Muscle of leg (tissue), 11 donors: Measurements from ENCODE around the gene SERPINB6. TPM values are rescaled to one million over a fixed set of nuclear protein-coding genes. Genes with fewer than 3 reads are reported as not detected.

Experiments
- DNase-seq: peaks from one replicate; pipeline ENCODE4 v3.0.0; 2013
- H3K27ac ChIP-seq: one replicate; pipeline ENCODE4 v1.5.1; 2013; ENCODE audit warnings: mild to moderate bottlenecking, low read length, control low read depth
- H3K27me3 ChIP-seq: one replicate; pipeline ENCODE4 v1.6.1; 2013; ENCODE audit warnings: low read length; ENCODE audit not compliant: control insufficient read depth, insufficient read depth
- H3K36me3 ChIP-seq: one replicate; pipeline ENCODE4 v1.6.1; 2013; ENCODE audit warnings: low read length; ENCODE audit not compliant: control insufficient read depth, insufficient read depth
- H3K4me1 ChIP-seq: one replicate; pipeline ENCODE4 v1.6.1; 2013; ENCODE audit warnings: low read length; ENCODE audit not compliant: control insufficient read depth, insufficient read depth
- H3K4me3 ChIP-seq: one replicate; pipeline ENCODE4 v1.5.1; 2013; ENCODE audit warnings: low read length, control low read depth
- H3K9me3 ChIP-seq: replicated peaks from 2 replicates; pipeline ENCODE4 v1.6.1; 2013; ENCODE audit warnings: low read depth, low read length; ENCODE audit not compliant: control insufficient read depth
- WGBS: methylation state at CpG from one replicate; pipeline ENCODE4 v1.1.5; 2013; ENCODE audit warnings: missing lambda C conversion rate; ENCODE audit not compliant: insufficient coverage; 5-methylcytosine and 5-hydroxymethylcytosine counted together
- polyA plus RNA-seq, 8 donors: library from polyadenylated mRNA; unstranded; fragments of 120-200 nt; gene quantifications; one replicate each; pipeline versions ENCODE4 v1.2.1 to v1.2.3, GENCODE V29; 2013; ENCODE audit warnings: inconsistent platforms in 1 of 8, low replicate concordance in 1 of 8; ENCODE audit not compliant: insufficient read length in 8 of 8, insufficient read depth in 1 of 8
- total RNA-seq: library from RNA; stranded (reverse); fragments of 120-200 nt; gene quantifications from one replicate; pipeline ENCODE4 v1.2.4, GENCODE V29; 2013

The SERPINB6 gene
- total and polyA plus RNA-seq, 9 donors: 55.3 to 101 (median 87.6) TPM

DNA sequence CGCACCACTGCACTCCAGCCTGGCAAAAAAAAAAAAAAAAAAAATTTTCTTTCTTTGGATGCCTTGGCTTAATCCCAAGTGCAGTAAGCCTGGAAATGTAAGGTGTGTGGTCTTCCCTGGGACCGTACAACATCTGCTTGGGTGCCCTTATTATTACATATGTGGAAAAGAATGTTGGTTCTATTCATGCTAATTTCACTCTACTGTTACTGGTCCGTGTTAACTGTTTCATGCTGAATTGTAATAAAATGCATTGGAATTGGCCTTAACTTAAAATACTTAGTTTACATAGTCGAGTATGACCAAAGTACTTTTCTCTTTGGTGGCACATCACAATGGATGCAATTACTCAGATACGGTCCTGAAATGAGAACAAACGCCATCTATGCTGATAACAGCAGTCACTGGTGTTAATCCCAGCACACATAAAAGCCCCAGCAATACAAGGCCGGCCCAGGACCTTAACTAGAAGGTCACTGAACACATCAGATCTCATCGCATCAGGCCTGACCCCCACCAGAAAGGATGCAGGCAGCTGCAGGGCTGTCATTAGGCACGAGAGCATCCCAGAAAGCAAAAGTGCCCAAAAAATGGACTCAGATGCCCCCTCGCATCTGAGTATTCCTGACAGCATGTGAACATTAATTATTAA, 1.2 kb downstream of the SERPINB6 start:
- H3K9me3 ChIP-seq: no peaks in the 10 kb centered on the region
- H3K27me3 ChIP-seq: no peaks in the 10 kb centered on the region
- peak overlapping the region; percentile 86 for H3K27ac ChIP-seq
- H3K4me3 ChIP-seq: peak overlapping the region; percentile 50
- H3K4me1 ChIP-seq: peaks cover 9% of the 10 kb centered on the region
- peak; percentile 37 for DNase-seq
- H3K36me3 ChIP-seq: no peaks in the 10 kb centered on the region
- whole genome bisulfite sequencing: 25% methylated on average over 4 of the region's 10 CpGs

DNA sequence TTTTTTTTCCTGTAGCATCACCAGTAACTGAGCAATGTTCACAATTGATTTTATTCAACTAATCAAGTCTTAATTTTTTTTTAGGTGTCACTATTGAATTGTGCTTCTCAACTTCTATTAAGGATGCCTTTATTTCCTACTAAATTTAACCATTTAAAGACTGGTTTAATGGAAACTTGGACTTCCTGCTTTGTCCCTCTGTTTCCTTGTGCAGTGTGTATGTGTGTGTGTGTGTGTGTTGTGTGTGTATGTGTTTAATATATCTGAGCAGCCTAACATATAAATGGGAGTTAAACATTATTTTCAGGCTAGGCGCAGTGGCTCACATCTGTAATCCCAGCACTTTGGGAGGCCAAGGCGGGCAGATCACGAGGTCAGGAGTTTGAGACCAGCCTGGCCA, 1.8 kb downstream of the SERPINB6 start:
- no peak overlapping the region for H3K4me3 ChIP-seq
- WGBS: no CpG with 5 or more reads among the region's 3 CpGs
- H3K4me1 ChIP-seq: peaks cover 9% of the 10 kb centered on the region
- H3K9me3 ChIP-seq: no peaks in the 10 kb centered on the region
- DNase-seq: peak; percentile 31
- H3K27ac ChIP-seq: no peak overlapping the region
- H3K27me3 ChIP-seq: no peaks in the 10 kb centered on the region
- H3K36me3 ChIP-seq: no peaks in the 10 kb centered on the region

DNA sequence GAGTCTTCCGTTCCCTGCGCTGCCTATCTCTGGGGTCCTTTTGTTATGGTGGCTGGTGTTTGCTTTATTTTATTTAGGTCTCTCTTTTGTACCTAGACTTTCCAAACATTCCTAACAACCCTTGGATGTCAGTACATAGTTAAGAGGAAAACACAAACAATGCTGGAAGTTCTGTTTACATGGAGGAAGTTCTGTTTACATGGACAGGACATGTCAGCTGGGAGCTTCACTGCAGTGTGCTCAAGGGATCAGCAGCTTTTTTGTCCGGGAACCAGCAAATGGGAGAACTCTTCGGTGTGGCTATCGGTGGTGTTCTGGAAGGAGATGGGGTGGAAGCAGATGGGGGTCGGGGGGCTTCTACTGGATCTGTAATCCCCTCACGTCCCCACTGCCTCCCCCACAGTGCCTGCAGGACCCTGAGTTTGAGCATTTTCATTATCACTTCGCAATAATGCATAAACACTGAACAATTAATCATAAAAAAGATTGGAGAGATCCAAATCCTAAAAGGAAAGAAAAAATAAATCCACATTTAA, 2.7 kb downstream of the SERPINB6 start:
- no CpG with 5 or more reads among the region's 8 CpGs for WGBS

DNA sequence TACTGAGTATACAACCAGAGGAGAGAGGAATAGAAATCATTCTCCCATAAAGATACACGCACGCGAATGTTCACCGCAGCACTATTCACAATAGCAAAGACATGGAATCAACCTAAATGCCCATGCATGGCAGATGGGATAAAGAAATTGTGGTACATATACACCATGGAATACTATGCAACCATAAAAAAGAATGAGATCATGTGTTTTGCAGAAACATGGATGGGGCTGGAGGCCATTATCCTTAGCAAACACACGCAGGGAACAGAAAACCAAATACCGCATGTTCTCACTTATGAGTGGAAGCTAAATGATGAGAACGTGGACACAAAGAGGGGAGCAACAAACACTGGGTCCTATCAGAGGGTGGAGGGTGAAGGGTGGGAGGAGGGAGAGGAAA, 3.4 kb downstream of the SERPINB6 start:
- no peak overlapping the region for H3K27ac ChIP-seq
- peaks cover 9% of the 10 kb centered on the region for H3K4me1 ChIP-seq
- WGBS: 83% methylated on average over 1 of the region's 7 CpGs
- H3K4me3 ChIP-seq: no peak overlapping the region
- H3K36me3 ChIP-seq: no peaks in the 10 kb centered on the region
- H3K27me3 ChIP-seq: no peaks in the 10 kb centered on the region
- no peaks in the 10 kb centered on the region for H3K9me3 ChIP-seq
- no peak for DNase-seq

More for the DNA sequence above, 2.7 kb downstream of the SERPINB6 start:
- Histone ChIP-seq H3K27ac (no peak overlapping the region), H3K4me1 (peaks cover 9% of the 10 kb centered on the region), H3K4me3 (no peak overlapping the region), H3K27me3 (no peaks in the 10 kb centered on the region), H3K36me3 (no peaks in the 10 kb centered on the region), H3K9me3 (no peaks in the 10 kb centered on the region)
- no peak for DNase-seq

DNA sequence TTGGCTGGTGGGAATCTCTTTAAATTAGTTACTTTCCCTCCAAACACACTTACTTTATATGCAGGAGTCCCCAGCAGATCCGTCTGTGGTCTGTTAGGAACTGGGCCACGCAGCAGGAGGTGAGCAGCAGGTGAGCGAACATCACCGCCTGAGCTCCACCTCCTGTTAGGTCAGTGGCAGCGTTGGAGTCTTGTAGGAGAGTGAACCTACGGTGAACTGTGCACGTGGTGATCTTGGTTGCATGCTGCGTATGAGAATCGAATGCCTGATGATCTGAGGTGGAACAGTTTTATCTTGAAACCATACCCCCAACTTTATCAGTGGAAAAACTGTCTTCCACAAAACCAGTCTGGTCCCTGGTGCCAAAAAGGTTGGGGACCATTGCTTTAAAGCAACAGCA, 5.0 kb downstream of the SERPINB6 start:
- no peak overlapping the region for H3K4me3 ChIP-seq
- H3K9me3 ChIP-seq: no peaks in the 10 kb centered on the region
- no peak overlapping the region for H3K27ac ChIP-seq
- DNase-seq: no peak
- H3K36me3 ChIP-seq: no peaks in the 10 kb centered on the region
- 78% methylated on average over 5 of the region's 9 CpGs for WGBS
- H3K27me3 ChIP-seq: no peaks in the 10 kb centered on the region
- H3K4me1 ChIP-seq: peaks cover 5% of the 10 kb centered on the region

DNA sequence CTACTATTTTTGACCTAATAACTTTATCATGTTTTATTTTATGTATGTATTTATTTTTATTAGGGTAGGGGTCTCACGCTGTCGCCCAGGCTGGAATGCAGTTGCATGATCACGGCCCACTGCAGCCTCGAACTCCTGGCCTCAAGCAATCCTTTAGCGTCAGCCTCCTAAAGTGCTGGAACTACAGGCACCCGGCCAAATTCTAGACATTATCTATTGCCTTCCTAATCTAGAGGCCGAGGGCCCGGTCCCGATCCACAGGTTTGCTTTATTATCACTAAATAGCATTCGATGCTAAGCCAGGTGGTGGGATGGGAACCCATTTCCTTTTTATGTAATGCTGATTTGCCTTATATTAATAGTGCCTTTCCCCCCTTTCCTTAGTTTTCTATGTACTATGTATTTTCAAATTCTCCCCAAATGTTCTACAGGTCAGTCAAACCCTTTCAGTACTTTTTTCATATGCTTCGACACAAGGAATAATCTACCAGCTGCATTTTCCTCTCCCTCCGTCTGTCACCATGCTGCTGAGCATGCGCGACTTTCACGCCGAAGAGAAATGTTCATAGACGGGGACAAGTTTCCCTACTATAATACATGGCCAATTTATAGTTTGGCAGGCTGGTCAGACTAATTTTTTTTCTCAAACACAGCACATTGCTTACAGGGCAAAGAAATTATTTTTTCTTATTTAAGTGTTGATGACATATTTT, 6.4 kb downstream of the SERPINB6 start:
- H3K27me3 ChIP-seq: no peaks in the 10 kb centered on the region
- H3K4me3 ChIP-seq: no peak overlapping the region
- no peak for DNase-seq
- H3K36me3 ChIP-seq: peaks cover 2% of the 10 kb centered on the region
- 96% methylated on average over 7 of the region's 17 CpGs for WGBS
- no peaks in the 10 kb centered on the region for H3K9me3 ChIP-seq
- H3K4me1 ChIP-seq: no peaks in the 10 kb centered on the region
- H3K27ac ChIP-seq: no peak overlapping the region

DNA sequence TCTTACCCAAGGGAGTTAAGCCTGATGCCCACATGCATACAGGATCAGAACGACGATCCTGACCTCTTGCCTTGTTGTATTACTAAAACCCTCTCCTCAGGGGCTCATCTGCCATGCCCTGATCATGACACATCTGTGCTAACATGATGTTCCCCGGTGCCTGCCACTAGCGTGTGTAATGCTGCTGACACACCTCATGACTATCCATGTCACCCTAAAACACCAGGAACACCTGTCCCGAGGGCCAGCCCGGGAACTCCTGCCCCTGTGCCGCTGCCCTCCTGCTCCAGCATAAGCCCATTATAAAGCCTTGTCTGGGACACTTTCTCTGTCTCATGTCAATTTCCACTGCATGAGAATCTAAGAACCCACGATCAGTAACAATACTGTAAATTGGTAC, 7.6 kb downstream of the SERPINB6 start:
- Histone ChIP-seq H3K27me3 (no peaks in the 10 kb centered on the region), H3K9me3 (no peaks in the 10 kb centered on the region), H3K4me3 (no peak overlapping the region), H3K27ac (no peak overlapping the region), H3K36me3 (peaks cover 6% of the 10 kb centered on the region), H3K4me1 (peaks cover 2% of the 10 kb centered on the region)
- WGBS: 92% methylated on average over 6 of the region's 8 CpGs
- DNase-seq: no peak

DNA sequence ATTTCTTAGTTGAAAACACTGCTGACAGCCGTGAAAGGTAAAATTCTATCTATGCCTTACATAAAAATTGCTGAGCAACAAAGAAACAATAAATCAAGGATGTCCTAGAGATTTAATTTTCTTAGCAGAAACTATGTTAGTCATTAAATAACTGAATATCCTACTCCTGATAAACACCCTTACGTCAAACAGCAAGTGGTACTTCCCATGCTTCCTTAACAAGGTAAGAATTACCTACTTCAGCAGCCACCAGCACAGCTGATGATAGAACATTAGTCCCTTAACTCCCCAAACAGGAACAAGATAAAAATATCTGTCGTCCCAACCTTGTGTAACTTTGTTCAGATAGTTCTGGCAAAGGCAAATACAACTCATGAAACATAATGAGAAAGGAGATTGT, 8.7 kb downstream of the SERPINB6 start:
- H3K4me1 ChIP-seq: peaks cover 7% of the 10 kb centered on the region
- WGBS: 80% methylated on average over 1 of the region's 3 CpGs

DNA sequence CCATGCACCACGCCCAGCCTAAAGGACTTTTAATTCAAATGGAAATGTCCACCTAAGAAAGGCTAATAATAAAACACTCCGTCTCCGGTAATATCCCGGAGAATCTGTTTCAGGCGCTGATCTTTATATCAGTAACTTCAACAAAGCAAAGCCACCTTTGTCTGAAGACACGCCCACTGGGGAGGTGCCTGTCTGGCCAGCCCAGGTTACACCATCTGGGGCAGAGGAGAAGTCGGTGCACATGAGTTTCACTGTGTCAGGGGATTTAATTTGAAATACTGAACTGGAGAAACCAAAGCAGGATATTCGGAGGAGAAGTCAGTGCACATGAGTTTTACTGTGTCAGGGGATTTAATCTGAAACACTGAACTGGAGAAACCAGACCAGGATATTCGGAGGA, 9.4 kb downstream of the SERPINB6 start:
- Histone ChIP-seq H3K36me3 (peaks cover 10% of the 10 kb centered on the region), H3K27ac (no peak overlapping the region), H3K4me3 (no peak overlapping the region), H3K4me1 (peaks cover 13% of the 10 kb centered on the region), H3K9me3 (no peaks in the 10 kb centered on the region), H3K27me3 (no peaks in the 10 kb centered on the region)
- DNase-seq: peak; percentile 51
- 75% methylated on average over 8 of the region's 9 CpGs for WGBS

More for the DNA sequence above, 8.7 kb downstream of the SERPINB6 start:
- Histone ChIP-seq H3K27me3 (no peaks in the 10 kb centered on the region), H3K36me3 (peaks cover 10% of the 10 kb centered on the region), H3K9me3 (no peaks in the 10 kb centered on the region), H3K4me3 (no peak overlapping the region), H3K27ac (no peak overlapping the region)
- DNase-seq: no peak

DNA sequence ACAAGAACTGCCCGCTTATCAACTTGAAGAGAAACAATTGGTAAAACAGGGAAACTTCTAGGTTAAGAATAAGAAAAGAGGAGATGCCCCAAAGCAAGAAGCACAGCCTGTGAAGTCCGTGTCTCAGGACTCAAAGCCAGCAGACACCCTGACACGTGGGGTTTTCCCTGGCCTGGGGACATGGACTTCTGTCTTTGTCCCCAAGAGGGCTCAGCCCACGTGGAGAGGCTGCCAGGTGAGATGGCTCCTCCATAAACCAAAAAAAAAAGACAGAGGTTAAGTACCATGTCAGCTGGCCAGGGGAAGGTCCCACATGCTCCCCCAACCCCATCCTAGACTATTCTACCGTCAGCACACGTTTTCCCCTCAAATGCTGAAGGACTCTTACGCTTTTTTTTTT, 9.9 kb downstream of the SERPINB6 start:
- no peak for DNase-seq
- Histone ChIP-seq H3K27me3 (no peaks in the 10 kb centered on the region), H3K4me1 (peaks cover 17% of the 10 kb centered on the region), H3K36me3 (peaks cover 13% of the 10 kb centered on the region), H3K9me3 (no peaks in the 10 kb centered on the region), H3K4me3 (no peak overlapping the region), H3K27ac (no peak overlapping the region)
- 88% methylated on average over 7 of the region's 7 CpGs for WGBS
